Measurements from ENCODE around the gene BEGAIN. TPM values are rescaled to one million over a fixed set of nuclear protein-coding genes. Genes with fewer than 3 reads are reported as not detected.

Gene BEGAIN
- total and polyA plus RNA-seq, 2 of the 8 experiments (the other 6 are each of a cell fraction or from before 2014, with no cell fraction given): 2.9 to 3.0 TPM

- FAIRE-seq (no peak), DNase-seq (ENCODE audit: low read depth in 1 of 2, low spot score in 2 of 2) (no peak)
- Histone ChIP-seq H2AK5ac (ENCODE audit: low read depth, low read length) (no peak overlapping the region), H3K79me2 (ENCODE audit: control insufficient read depth in 1 of 2, insufficient read depth in 2 of 2, low read length in 2 of 2) (no peaks in the 10 kb centered on the region), H3K4me3 (ENCODE audit: extremely low read depth in 1 of 4, insufficient read depth in 2 of 4, low read depth in 3 of 4, low read length in 4 of 4) (no peak overlapping the region), H3K36me3 (ENCODE audit: control insufficient read depth in 2 of 4, insufficient read depth in 4 of 4, low read length in 3 of 4) (peaks cover 0 to 5% (median 0%) of the 10 kb centered on the region in 4 experiments; a peak in 1 of 8 replicates), H2BK15ac (ENCODE audit: low read length) (no peak overlapping the region), H4K8ac (ENCODE audit: extremely low read depth, insufficient read depth, low read length) (no peak overlapping the region), H3K14ac (ENCODE audit: insufficient read length) (no peak overlapping the region), H4K91ac (replicated peaks; ENCODE audit: insufficient read length, low read length) (no peak overlapping the region), H3K4ac (replicated peaks; ENCODE audit: insufficient read length, low read depth, low read length) (no peak overlapping the region), H3K27ac (ENCODE audit: low read depth, low read length) (no peak overlapping the region), H2BK12ac (ENCODE audit: low read depth, low read length) (no peak overlapping the region), H2BK20ac (ENCODE audit: low read length) (no peak overlapping the region), H2AFZ (ENCODE audit: low read length) (no peak overlapping the region), H3K9me3 (ENCODE audit: insufficient read depth in 2 of 2, low read depth in 1 of 2, low read length in 1 of 2) (no peaks in the 10 kb centered on the region), H3K4me2 (ENCODE audit: insufficient read depth in 1 of 2, low read depth in 2 of 2, low read length in 2 of 2) (no peak overlapping the region), H3K23me2 (ENCODE audit: low read depth, low read length) (peaks cover 7% of the 10 kb centered on the region; the same call in 1 of the 2 replicates), H3K18ac (ENCODE audit: extremely low read depth, low read length) (no peak overlapping the region), H2BK120ac (replicated peaks; ENCODE audit: low read depth, low read length) (no peak overlapping the region), H3K9ac (replicated peaks in 1 of 4; ENCODE audit: extremely low read depth in 1 of 4, low read depth in 3 of 4, low read length in 3 of 4) (no peak overlapping the region), H3K4me1 (replicated peaks in 1 of 4; ENCODE audit: control insufficient read depth in 3 of 4, insufficient read depth in 4 of 4, low read length in 3 of 4) (peaks cover 2 to 8% (median 5%) of the 10 kb centered on the region in 4 experiments; a peak in 4 of 7 replicates), H3K23ac (ENCODE audit: insufficient read length) (no peak overlapping the region), H3K79me1 (ENCODE audit: low read depth, low read length) (no peaks in the 10 kb centered on the region), H2BK5ac (ENCODE audit: low read depth, low read length) (no peak overlapping the region), H3K27me3 (replicated peaks in 1 of 4; ENCODE audit: control insufficient read depth in 3 of 4, extremely low read depth in 1 of 4, insufficient read depth in 3 of 4, low read length in 3 of 4) (no peaks in the 10 kb centered on the region; a peak in 1 of 7 replicates), H4K5ac (ENCODE audit: insufficient read length, low read depth, low read length) (no peak overlapping the region), H4K20me1 (replicated peaks in 1 of 2; ENCODE audit: control insufficient read depth in 1 of 2, insufficient read depth in 2 of 2, low read length in 2 of 2) (peaks cover 0 to 12% of the 10 kb centered on the region in 2 experiments), H3K56ac (replicated peaks; ENCODE audit: insufficient read length, low read depth, low read length) (no peak overlapping the region)
- 90% methylated on average over 11 of the region's 11 CpGs; no CpG with 5 or more reads in 1 of the 2 experiments for WGBS, 2 experiments (ENCODE audit: extremely low coverage in 1 of 2, insufficient coverage in 1 of 2, insufficient read length in 1 of 2, insufficient replicate concordance in 2 of 2, low coverage in 1 of 2, low lambda C conversion rate in 2 of 2, missing lambda C conversion rate in 1 of 2)
- ChIA-PET CTCF (ENCODE audit: partially characterized antibody) (interaction anchor here (0.6 to 5.1 kb wide), 42 partner anchors 9 to 1072 kb away, joined by 3 to 91 read pairs (median 5); no protein-coding TSS in a partner anchor), POLR2A (ENCODE audit: partially characterized antibody) (interaction anchor here (1.1 kb wide), 1 partner anchor 120 kb away, joined by 3 read pairs; no protein-coding TSS in a partner anchor)
- TF ChIP-seq SP2 (IDR thresholded peaks at IDR 0.05; ENCODE audit: low read length) (no peak), CTCF (IDR thresholded peaks at IDR 0.05; ENCODE audit: control extremely low read depth in 1 of 3, insufficient read depth in 1 of 3, low read depth in 1 of 3, low read length in 3 of 3) (no peak), RBBP5 (IDR thresholded peaks at IDR 0.05; ENCODE audit: borderline replicate concordance, low read depth, low read length) (no peak), EP300 (IDR thresholded peaks at IDR 0.05; ENCODE audit: borderline replicate concordance in 1 of 2, low read depth in 2 of 2, low read length in 2 of 2) (no peak), NANOG (IDR thresholded peaks at IDR 0.05; ENCODE audit: insufficient read depth, low read depth, low read length, poor library complexity, severe bottlenecking) (no peak), POLR2A (IDR thresholded peaks at IDR 0.05; ENCODE audit: control extremely low read depth in 1 of 2, low read depth in 2 of 2, low read length in 2 of 2) (no peak), POLR2AphosphoS5 (IDR thresholded peaks at IDR 0.05; ENCODE audit: low read depth, low read length) (no peak), ATF3 (IDR thresholded peaks at IDR 0.05; ENCODE audit: insufficient read depth, low read depth, low read length) (no peak), ASH2L (IDR thresholded peaks at IDR 0.05; ENCODE audit: low read length) (no peak), PHF8 (conservative IDR thresholded peaks at IDR 0.05; ENCODE audit: low read depth, low read length) (no peak), JUND (IDR thresholded peaks at IDR 0.05; ENCODE audit: low read length) (no peak)
These were observed 61.6 kb downstream of the BEGAIN start for GRCh38 chr14:100525615-100526014.

Measured in H1 (cell line).